Measurements from ENCODE around the gene SAFB2. TPM values are rescaled to one million over a fixed set of nuclear protein-coding genes. Genes with fewer than 3 reads are reported as not detected.

SAFB2 gene
- total and polyA plus RNA-seq, 9 of the 15 experiments (the other 6 are each of a cell fraction or from before 2014, with no cell fraction given) = 4.5 to 103 (median 47.3) TPM

DNA sequence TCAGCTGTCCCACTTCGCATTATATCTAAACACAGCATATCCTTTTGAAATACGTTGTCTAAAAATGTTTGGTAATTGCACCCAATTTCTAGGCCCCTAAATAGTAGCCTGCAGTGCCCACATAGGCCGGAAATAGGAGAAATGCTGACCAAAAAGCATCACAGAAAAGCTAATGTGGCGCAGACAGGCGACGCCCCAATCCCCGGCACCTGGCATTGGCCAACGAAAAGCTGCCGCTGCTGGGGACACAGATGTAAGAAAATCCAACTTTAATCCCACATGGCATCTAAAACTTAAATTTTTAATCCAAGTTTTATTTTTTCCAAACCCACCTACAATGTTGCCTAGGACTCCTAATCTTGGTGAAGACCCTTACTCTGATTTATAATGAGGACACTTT lies 4.0 kb downstream of the SAFB2 start (continued):
- TF ChIP-seq, protein P1, sequence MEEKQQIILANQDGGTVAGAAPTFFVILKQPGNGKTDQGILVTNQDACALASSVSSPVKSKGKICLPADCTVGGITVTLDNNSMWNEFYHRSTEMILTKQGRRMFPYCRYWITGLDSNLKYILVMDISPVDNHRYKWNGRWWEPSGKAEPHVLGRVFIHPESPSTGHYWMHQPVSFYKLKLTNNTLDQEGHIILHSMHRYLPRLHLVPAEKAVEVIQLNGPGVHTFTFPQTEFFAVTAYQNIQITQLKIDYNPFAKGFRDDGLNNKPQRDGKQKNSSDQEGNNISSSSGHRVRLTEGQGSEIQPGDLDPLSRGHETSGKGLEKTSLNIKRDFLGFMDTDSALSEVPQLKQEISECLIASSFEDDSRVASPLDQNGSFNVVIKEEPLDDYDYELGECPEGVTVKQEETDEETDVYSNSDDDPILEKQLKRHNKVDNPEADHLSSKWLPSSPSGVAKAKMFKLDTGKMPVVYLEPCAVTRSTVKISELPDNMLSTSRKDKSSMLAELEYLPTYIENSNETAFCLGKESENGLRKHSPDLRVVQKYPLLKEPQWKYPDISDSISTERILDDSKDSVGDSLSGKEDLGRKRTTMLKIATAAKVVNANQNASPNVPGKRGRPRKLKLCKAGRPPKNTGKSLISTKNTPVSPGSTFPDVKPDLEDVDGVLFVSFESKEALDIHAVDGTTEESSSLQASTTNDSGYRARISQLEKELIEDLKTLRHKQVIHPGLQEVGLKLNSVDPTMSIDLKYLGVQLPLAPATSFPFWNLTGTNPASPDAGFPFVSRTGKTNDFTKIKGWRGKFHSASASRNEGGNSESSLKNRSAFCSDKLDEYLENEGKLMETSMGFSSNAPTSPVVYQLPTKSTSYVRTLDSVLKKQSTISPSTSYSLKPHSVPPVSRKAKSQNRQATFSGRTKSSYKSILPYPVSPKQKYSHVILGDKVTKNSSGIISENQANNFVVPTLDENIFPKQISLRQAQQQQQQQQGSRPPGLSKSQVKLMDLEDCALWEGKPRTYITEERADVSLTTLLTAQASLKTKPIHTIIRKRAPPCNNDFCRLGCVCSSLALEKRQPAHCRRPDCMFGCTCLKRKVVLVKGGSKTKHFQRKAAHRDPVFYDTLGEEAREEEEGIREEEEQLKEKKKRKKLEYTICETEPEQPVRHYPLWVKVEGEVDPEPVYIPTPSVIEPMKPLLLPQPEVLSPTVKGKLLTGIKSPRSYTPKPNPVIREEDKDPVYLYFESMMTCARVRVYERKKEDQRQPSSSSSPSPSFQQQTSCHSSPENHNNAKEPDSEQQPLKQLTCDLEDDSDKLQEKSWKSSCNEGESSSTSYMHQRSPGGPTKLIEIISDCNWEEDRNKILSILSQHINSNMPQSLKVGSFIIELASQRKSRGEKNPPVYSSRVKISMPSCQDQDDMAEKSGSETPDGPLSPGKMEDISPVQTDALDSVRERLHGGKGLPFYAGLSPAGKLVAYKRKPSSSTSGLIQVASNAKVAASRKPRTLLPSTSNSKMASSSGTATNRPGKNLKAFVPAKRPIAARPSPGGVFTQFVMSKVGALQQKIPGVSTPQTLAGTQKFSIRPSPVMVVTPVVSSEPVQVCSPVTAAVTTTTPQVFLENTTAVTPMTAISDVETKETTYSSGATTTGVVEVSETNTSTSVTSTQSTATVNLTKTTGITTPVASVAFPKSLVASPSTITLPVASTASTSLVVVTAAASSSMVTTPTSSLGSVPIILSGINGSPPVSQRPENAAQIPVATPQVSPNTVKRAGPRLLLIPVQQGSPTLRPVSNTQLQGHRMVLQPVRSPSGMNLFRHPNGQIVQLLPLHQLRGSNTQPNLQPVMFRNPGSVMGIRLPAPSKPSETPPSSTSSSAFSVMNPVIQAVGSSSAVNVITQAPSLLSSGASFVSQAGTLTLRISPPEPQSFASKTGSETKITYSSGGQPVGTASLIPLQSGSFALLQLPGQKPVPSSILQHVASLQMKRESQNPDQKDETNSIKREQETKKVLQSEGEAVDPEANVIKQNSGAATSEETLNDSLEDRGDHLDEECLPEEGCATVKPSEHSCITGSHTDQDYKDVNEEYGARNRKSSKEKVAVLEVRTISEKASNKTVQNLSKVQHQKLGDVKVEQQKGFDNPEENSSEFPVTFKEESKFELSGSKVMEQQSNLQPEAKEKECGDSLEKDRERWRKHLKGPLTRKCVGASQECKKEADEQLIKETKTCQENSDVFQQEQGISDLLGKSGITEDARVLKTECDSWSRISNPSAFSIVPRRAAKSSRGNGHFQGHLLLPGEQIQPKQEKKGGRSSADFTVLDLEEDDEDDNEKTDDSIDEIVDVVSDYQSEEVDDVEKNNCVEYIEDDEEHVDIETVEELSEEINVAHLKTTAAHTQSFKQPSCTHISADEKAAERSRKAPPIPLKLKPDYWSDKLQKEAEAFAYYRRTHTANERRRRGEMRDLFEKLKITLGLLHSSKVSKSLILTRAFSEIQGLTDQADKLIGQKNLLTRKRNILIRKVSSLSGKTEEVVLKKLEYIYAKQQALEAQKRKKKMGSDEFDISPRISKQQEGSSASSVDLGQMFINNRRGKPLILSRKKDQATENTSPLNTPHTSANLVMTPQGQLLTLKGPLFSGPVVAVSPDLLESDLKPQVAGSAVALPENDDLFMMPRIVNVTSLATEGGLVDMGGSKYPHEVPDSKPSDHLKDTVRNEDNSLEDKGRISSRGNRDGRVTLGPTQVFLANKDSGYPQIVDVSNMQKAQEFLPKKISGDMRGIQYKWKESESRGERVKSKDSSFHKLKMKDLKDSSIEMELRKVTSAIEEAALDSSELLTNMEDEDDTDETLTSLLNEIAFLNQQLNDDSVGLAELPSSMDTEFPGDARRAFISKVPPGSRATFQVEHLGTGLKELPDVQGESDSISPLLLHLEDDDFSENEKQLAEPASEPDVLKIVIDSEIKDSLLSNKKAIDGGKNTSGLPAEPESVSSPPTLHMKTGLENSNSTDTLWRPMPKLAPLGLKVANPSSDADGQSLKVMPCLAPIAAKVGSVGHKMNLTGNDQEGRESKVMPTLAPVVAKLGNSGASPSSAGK (IDR thresholded peaks at IDR 0.05) = no peak
- no peak for TF ChIP-seq POLR3G (IDR thresholded peaks at IDR 0.05; ENCODE audit: extremely low read depth, insufficient read length, insufficient replicate concordance)
- TF ChIP-seq SAP30 (IDR thresholded peaks at IDR 0.05; ENCODE audit: borderline replicate concordance, insufficient read depth, low read depth, low read length, poor library complexity, severe bottlenecking) = no peak
- TF ChIP-seq, protein P2, sequence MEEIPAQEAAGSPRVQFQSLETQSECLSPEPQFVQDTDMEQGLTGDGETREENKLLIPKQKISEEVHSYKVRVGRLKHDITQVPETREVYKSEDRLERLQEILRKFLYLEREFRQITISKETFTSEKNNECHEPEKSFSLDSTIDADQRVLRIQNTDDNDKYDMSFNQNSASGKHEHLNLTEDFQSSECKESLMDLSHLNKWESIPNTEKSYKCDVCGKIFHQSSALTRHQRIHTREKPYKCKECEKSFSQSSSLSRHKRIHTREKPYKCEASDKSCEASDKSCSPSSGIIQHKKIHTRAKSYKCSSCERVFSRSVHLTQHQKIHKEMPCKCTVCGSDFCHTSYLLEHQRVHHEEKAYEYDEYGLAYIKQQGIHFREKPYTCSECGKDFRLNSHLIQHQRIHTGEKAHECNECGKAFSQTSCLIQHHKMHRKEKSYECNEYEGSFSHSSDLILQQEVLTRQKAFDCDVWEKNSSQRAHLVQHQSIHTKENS (CRISPR knock-in tag; IDR thresholded peaks at IDR 0.05) = no peak
- TF ChIP-seq, protein P3, sequence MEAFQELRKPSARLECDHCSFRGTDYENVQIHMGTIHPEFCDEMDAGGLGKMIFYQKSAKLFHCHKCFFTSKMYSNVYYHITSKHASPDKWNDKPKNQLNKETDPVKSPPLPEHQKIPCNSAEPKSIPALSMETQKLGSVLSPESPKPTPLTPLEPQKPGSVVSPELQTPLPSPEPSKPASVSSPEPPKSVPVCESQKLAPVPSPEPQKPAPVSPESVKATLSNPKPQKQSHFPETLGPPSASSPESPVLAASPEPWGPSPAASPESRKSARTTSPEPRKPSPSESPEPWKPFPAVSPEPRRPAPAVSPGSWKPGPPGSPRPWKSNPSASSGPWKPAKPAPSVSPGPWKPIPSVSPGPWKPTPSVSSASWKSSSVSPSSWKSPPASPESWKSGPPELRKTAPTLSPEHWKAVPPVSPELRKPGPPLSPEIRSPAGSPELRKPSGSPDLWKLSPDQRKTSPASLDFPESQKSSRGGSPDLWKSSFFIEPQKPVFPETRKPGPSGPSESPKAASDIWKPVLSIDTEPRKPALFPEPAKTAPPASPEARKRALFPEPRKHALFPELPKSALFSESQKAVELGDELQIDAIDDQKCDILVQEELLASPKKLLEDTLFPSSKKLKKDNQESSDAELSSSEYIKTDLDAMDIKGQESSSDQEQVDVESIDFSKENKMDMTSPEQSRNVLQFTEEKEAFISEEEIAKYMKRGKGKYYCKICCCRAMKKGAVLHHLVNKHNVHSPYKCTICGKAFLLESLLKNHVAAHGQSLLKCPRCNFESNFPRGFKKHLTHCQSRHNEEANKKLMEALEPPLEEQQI (IDR thresholded peaks at IDR 0.05) = no peak
- TF ChIP-seq, protein P4, sequence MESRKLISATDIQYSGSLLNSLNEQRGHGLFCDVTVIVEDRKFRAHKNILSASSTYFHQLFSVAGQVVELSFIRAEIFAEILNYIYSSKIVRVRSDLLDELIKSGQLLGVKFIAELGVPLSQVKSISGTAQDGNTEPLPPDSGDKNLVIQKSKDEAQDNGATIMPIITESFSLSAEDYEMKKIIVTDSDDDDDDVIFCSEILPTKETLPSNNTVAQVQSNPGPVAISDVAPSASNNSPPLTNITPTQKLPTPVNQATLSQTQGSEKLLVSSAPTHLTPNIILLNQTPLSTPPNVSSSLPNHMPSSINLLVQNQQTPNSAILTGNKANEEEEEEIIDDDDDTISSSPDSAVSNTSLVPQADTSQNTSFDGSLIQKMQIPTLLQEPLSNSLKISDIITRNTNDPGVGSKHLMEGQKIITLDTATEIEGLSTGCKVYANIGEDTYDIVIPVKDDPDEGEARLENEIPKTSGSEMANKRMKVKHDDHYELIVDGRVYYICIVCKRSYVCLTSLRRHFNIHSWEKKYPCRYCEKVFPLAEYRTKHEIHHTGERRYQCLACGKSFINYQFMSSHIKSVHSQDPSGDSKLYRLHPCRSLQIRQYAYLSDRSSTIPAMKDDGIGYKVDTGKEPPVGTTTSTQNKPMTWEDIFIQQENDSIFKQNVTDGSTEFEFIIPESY (CRISPR knock-in tag; IDR thresholded peaks at IDR 0.05) = no peak
- no peak for TF ChIP-seq MAFK (IDR thresholded peaks at IDR 0.05; ENCODE audit: low read length)
- TF ChIP-seq RBM14 (IDR thresholded peaks at IDR 0.05; ENCODE audit: borderline replicate concordance, insufficient read depth, low read depth, low read length) = no peak
- TF ChIP-seq MED1 (CRISPR knock-in tag; IDR thresholded peaks at IDR 0.05; ENCODE audit: borderline replicate concordance) = no peak

All from K562 (cell line).